Keratinocyte (primary cell): Measurements from ENCODE around the gene TPRG1L.

Experiments
- CTCF ChIP-seq, 3 experiments: IDR thresholded peaks in 1 of 3; conservative IDR thresholded peaks in 1 of 3; optimal IDR thresholded peaks in 1 of 3; 2 replicates in 2 of 3; 3 replicates in 1 of 3; pipeline versions ENCODE3 to v1.5.1; 2011; ENCODE audit warnings: low read length in 3 of 3, mild to moderate bottlenecking in 3 of 3, moderate library complexity in 2 of 3, control low read depth in 1 of 3, inconsistent platforms in 1 of 3; ENCODE audit not compliant: insufficient read depth in 2 of 3; ENCODE audit errors: extremely low read depth in 1 of 3
- EZH2 ChIP-seq: IDR thresholded peaks from one replicate; pipeline ENCODE4 v1.6.1; 2012; ENCODE audit warnings: inconsistent platforms, mild to moderate bottlenecking, low read length, moderate library complexity

- TF ChIP-seq CTCF (optimal IDR thresholded peaks at IDR 0.05 in 1 of 3, IDR thresholded peaks at IDR 0.05 in 1 of 3, conservative IDR thresholded peaks at IDR 0.05 in 1 of 3; ENCODE audit: extremely low read depth in 1 of 3, insufficient read depth in 2 of 3, low read length in 3 of 3) (no peak), EZH2 (no peak)
These were observed 17.8 kb upstream of the TPRG1L start for GRCh38 chr1:3606779-3607702.
